DOHH2 (cell line): ENCODE data around the gene BDH1.

Source experiments
- H3F3A ChIP-seq: fragments of 200-600 bp; sonication (generic), shearing (Covaris generic); 2 replicates; pipeline ENCODE4 v1.6.0; 2016; ENCODE audit warnings: antibody characterized with exemption, mild to moderate bottlenecking; ENCODE audit not compliant: control insufficient read depth, insufficient read depth
- H3K27ac ChIP-seq: fragments of 200-600 bp; sonication (generic); 2 replicates; pipeline ENCODE4 v1.5.1; 2014; ENCODE audit warnings: low read depth, mild to moderate bottlenecking, low read length, moderate library complexity
- H3K27me3 ChIP-seq: fragments of 200-600 bp; sonication (generic); 2 replicates; pipeline ENCODE4 v1.6.1; 2014; ENCODE audit warnings: mild to moderate bottlenecking, low read length, mixed read lengths; ENCODE audit not compliant: control insufficient read depth
- H3K36me3 ChIP-seq: fragments of 200-600 bp; sonication (generic); 2 replicates; pipeline ENCODE4 v1.6.1; 2014; ENCODE audit warnings: mild to moderate bottlenecking, low read length, moderate library complexity, mixed read lengths; ENCODE audit not compliant: control insufficient read depth
- H3K4me1 ChIP-seq: fragments of 200-600 bp; sonication (generic); 2 replicates; pipeline ENCODE4 v1.6.1; 2014; ENCODE audit warnings: mild to moderate bottlenecking, low read length, mixed read lengths; ENCODE audit not compliant: control insufficient read depth
- H3K4me2 ChIP-seq: fragments of 200-600 bp; sonication (generic); 2 replicates; pipeline ENCODE4 v1.6.0; 2014; ENCODE audit warnings: mild to moderate bottlenecking, low read length, moderate library complexity
- H3K4me3 ChIP-seq: fragments of 200-600 bp; sonication (generic); 2 replicates; pipeline ENCODE4 v1.5.1; 2014; ENCODE audit warnings: mild to moderate bottlenecking, low read length, mixed read lengths
- H3K79me2 ChIP-seq: fragments of 200-600 bp; sonication (generic); 2 replicates; pipeline ENCODE4 v1.6.1; 2014; ENCODE audit warnings: mild to moderate bottlenecking, low read length, mixed read lengths; ENCODE audit not compliant: control insufficient read depth
- H3K9me2 ChIP-seq: fragments of 200-600 bp; sonication (generic); replicated peaks from 2 replicates; pipeline ENCODE4 v1.6.1; 2014; ENCODE audit warnings: mild to moderate bottlenecking, low read length, mixed read lengths; ENCODE audit not compliant: control insufficient read depth
- H3K9me3 ChIP-seq: fragments of 200-600 bp; sonication (generic); 2 replicates; pipeline ENCODE4 v1.6.1; 2014; ENCODE audit warnings: antibody characterized with exemption, low read length, mixed read lengths; ENCODE audit not compliant: control insufficient read depth, insufficient read depth
- H4K20me1 ChIP-seq: fragments of 200-600 bp; sonication (generic); 2 replicates; pipeline ENCODE4 v1.6.0; 2014; ENCODE audit warnings: low read depth, mild to moderate bottlenecking, antibody characterized with exemption, low read length, moderate library complexity; ENCODE audit not compliant: control insufficient read depth, insufficient read depth
- CTCF ChIP-seq: fragments of 200-600 bp; sonication (generic); IDR thresholded peaks from one replicate; pipeline ENCODE4 v1.5.1; 2014; ENCODE audit warnings: antibody characterized with exemption, mild to moderate bottlenecking, low read depth, low read length; ENCODE audit not compliant: poor library complexity, severe bottlenecking
- EZH2phosphoT487 ChIP-seq: fragments of 200-600 bp; sonication (generic); IDR thresholded peaks from 2 replicates; pipeline ENCODE4 v1.6.1; 2017; ENCODE audit warnings: borderline replicate concordance, mild to moderate bottlenecking, antibody characterized with exemption, low read length, moderate library complexity, mixed read lengths

The BDH1 gene

GRCh38 chr3:197468866-197469382, 86.8 kb downstream of the BDH1 start:
- no peaks in the 10 kb centered on the region for H3K79me2 ChIP-seq
- H4K20me1 ChIP-seq, result no peaks in the 10 kb centered on the region
- H3K4me2 ChIP-seq, result no peak overlapping the region
- no peaks in the 10 kb centered on the region for H3K9me3 ChIP-seq
- H3K36me3 ChIP-seq, result no peaks in the 10 kb centered on the region
- peaks cover 27% of the 10 kb centered on the region for H3K27me3 ChIP-seq
- H3K4me3 ChIP-seq, result no peak overlapping the region
- no peak for TF ChIP-seq EZH2phosphoT487
- TF ChIP-seq CTCF, result no peak
- no peak overlapping the region for H3K27ac ChIP-seq
- no peaks in the 10 kb centered on the region for H3K9me2 ChIP-seq
- H3K4me1 ChIP-seq, result no peaks in the 10 kb centered on the region
- H3F3A ChIP-seq, result no peaks in the 10 kb centered on the region

GRCh38 chr3:197468167-197468566, 87.6 kb downstream of the BDH1 start:
- Histone ChIP-seq H3K36me3 (no peaks in the 10 kb centered on the region), H4K20me1 (no peaks in the 10 kb centered on the region), H3K9me3 (no peaks in the 10 kb centered on the region), H3K9me2 (no peaks in the 10 kb centered on the region), H3K27ac (no peak overlapping the region), H3K4me2 (no peak overlapping the region), H3K4me1 (no peaks in the 10 kb centered on the region), H3F3A (peaks cover 5% of the 10 kb centered on the region; the same call in 1 of the 2 replicates), H3K4me3 (no peak overlapping the region), H3K27me3 (peaks cover 30% of the 10 kb centered on the region), H3K79me2 (no peaks in the 10 kb centered on the region)
- TF ChIP-seq CTCF, result no peak

GRCh38 chr3:197466586-197467399, 89.0 kb downstream of the BDH1 start:
- Histone ChIP-seq H3K27me3 (peaks cover 30% of the 10 kb centered on the region), H3K27ac (no peak overlapping the region)

More at GRCh38 chr3:197466586-197467399, 89.0 kb downstream of the BDH1 start:
- Histone ChIP-seq H3K9me3 (no peaks in the 10 kb centered on the region), H3K4me3 (no peak overlapping the region), H3F3A (peaks cover 5% of the 10 kb centered on the region; the same call in 1 of the 2 replicates), H3K4me2 (no peak overlapping the region), H3K36me3 (no peaks in the 10 kb centered on the region), H4K20me1 (no peaks in the 10 kb centered on the region), H3K9me2 (no peaks in the 10 kb centered on the region), H3K4me1 (no peaks in the 10 kb centered on the region), H3K79me2 (no peaks in the 10 kb centered on the region)
- TF ChIP-seq EZH2phosphoT487 (no peak), CTCF (no peak)
